Activated T-helper 2 cell treated with anti-CD3 and anti-CD28 coated beads, Interferon-gamma antibody, Interleukin-2, Interleukin-4, amounts not matched to agents 10 μg/mL and 5 μg/mL and 100 μg/mL, durations not matched to agents 14 hours and 24 hours and 36 hours (primary cell): ENCODE results near the gene RHOJ. TPM values are rescaled to one million over a fixed set of nuclear protein-coding genes. Genes with fewer than 3 reads are reported as not detected.

Source experiments
- DNase-seq: peaks from one replicate; pipeline ENCODE4 v3.0.0; 2021; ENCODE audit warnings: low spot score
- H3K27ac Mint-ChIP-seq: one replicate; pipeline ENCODE4 v1.8.0; 2021; ENCODE audit warnings: mixed read lengths
- H3K27me3 Mint-ChIP-seq: one replicate; pipeline ENCODE4 v1.8.0; 2021; ENCODE audit warnings: low read depth, mixed read lengths
- H3K36me3 Mint-ChIP-seq: one replicate; pipeline ENCODE4 v1.8.0; 2021; ENCODE audit warnings: low read depth, mixed read lengths
- H3K4me1 Mint-ChIP-seq: one replicate; pipeline ENCODE4 v1.8.0; 2021; ENCODE audit warnings: low read depth, mixed read lengths
- H3K4me3 Mint-ChIP-seq: one replicate; pipeline ENCODE4 v1.8.0; 2021; ENCODE audit warnings: low read depth, mild to moderate bottlenecking, moderate library complexity, mixed read lengths
- H3K9me3 Mint-ChIP-seq: one replicate; pipeline ENCODE4 v1.8.0; 2021; ENCODE audit warnings: mixed read lengths
- intact Hi-C: fragments of 100-400 bp; cut with micrococcal nuclease; formaldehyde crosslinking; loops from one replicate; pipeline ENCODE4 v1.15.1; 2023
- total RNA-seq: library from RNA; stranded (reverse); gene quantifications from 2 replicates; pipeline ENCODE4 v1.2.3, GENCODE V29; 2022

Gene RHOJ
- total RNA-seq, 1 donor from 2014 or later: not detected

DNA sequence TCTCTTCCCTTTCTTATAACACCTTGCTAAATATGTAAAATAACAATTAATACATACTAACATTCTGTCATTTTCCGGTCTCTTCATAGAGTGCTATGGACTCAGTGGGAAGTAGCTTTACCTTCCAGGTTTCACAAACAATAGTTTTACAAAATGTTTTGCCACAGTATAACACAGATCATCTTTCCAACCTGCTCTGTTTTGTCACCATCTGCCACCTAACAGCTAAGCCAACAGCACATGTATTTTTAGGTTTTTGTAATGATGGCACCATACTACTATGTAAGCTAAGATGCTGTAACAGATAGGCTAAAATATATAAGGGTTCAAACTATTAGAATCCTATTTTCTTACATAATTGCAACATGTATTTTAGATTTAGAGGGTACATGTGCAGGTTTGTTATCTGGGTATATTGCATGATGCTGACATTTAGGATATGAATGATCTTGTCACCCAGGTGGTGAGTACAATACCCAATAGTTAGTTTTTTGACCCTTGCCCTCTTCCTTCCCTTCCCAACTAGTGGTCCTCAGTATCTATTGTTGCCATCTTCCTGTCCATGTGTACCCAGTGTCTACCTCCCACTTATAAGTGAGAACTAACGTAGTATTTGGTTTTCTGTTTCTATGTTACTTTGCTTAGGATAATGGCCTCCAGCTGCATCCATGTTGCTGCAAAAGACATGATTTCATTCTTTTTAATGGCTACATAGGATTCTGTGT, 8.7 kb downstream of the RHOJ start:
- Mint-ChIP-seq H3K4me3 (no peak overlapping the region), H3K4me1 (no peaks in the 10 kb centered on the region), H3K9me3 (no peaks in the 10 kb centered on the region), H3K36me3 (no peaks in the 10 kb centered on the region), H3K27ac (no peak overlapping the region), H3K27me3 (no peaks in the 10 kb centered on the region)
- intact Hi-C loops: no loop called here
- no peak for DNase-seq

DNA sequence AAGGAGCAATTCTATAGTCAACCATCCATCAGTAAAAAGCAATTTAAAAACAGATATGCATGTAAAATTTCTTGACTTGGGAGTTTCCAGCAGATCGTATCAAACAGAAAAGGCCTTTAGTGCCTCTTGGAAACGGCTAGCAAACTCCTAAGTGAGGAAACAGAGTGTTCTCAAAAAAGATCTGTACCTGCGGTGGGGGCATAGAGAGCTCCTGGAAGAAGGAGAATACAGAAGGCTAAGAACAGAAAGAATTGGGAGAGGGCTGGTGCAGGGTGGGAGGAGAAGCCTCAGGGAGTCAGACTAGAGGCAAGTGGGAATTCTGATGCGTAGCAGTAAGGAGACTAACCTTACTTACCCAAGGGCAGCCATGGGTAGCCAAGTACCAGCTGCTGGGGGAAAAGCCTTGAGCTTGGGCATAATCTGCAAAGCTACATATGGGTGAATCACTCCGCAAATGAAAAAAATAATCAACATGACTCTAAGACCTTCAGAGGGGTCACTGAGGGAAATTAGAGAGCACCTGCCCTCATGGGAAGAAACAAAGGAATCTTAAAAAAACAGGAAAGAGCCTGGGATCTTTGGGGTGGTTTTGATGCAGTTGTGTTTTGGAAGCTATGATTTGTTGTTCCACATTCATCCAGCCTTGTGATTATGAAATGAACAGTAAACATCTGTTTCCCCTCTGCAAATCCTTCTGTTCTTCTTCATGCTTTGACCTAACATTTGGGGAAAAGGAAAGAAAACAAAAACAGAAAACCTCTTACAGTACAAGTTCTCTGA, 10.4 kb downstream of the RHOJ start:
- intact Hi-C loops: no loop called here
- DNase-seq: no peak
- Mint-ChIP-seq H3K27ac (no peak overlapping the region), H3K27me3 (no peaks in the 10 kb centered on the region), H3K4me3 (no peak overlapping the region), H3K4me1 (no peaks in the 10 kb centered on the region), H3K36me3 (no peaks in the 10 kb centered on the region), H3K9me3 (no peaks in the 10 kb centered on the region)

DNA sequence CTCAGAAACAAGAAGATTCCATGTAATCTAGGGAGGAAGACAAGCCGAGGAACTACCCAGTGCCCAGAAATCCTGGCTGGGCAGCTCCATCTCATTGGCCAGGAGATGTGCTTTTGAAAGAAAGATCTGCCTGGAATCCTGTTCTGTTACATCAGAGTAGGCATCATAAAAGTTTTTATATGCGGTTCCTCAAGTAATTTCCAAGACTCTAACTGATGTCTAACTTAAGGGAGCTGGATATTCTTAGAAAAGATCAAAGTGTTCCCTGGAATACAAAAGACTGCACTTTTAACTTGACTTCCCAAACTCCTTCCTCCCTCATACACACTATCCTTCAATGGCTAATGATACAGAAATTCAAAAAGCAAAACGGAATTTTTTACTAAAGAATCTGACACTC, 16.3 kb downstream of the RHOJ start:
- H3K9me3 Mint-ChIP-seq: no peaks in the 10 kb centered on the region
- no peaks in the 10 kb centered on the region for H3K36me3 Mint-ChIP-seq
- H3K4me3 Mint-ChIP-seq: no peak overlapping the region
- no peaks in the 10 kb centered on the region for H3K27me3 Mint-ChIP-seq
- no peaks in the 10 kb centered on the region for H3K4me1 Mint-ChIP-seq
- DNase-seq: no peak
- intact Hi-C loops: no loop called here
- no peak overlapping the region for H3K27ac Mint-ChIP-seq

DNA sequence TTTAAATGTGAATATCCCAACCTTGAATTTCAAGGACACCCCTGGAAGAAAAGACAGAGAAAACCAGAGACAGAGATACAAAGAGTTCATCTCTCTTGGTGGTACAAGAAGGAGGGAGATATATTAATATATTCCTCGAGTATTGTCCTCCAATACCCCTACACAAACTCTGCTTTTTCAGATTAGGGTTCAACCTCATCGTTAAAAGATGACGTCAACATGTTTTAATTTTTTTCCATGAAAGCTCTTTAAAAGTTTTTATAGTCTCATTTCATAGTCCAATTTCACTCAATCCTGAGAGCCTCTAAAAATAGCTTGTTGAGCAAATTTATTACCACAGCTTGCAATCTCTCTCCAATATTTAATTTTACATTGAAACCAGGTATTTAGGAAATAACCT, 19.4 kb downstream of the RHOJ start:
- Mint-ChIP-seq H3K27ac (no peak overlapping the region), H3K4me3 (no peak overlapping the region), H3K36me3 (no peaks in the 10 kb centered on the region), H3K27me3 (no peaks in the 10 kb centered on the region), H3K9me3 (no peaks in the 10 kb centered on the region), H3K4me1 (no peaks in the 10 kb centered on the region)
- intact Hi-C loops: no loop called here
- DNase-seq: no peak

DNA sequence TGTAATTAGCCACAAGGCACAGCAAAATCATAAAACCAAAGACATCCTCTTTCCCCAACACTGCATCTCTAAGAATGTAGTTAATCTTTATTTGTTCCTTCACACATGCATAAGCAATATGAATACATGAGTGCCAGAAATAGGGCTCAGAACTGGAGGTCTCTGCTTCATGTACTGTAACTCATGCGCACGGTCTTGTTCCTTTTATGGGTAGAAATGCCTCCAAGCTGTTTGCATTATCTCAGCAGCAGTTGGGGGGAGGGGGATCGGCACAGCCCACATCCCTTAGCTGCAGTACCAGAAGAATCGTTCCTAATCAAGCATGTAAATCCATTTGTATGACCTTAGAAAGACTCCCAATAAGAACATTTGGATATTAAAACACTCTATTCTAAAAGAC, 20.0 kb downstream of the RHOJ start:
- Mint-ChIP-seq H3K9me3 (no peaks in the 10 kb centered on the region), H3K27me3 (no peaks in the 10 kb centered on the region), H3K4me3 (no peak overlapping the region), H3K36me3 (no peaks in the 10 kb centered on the region), H3K27ac (no peak overlapping the region), H3K4me1 (no peaks in the 10 kb centered on the region)
- intact Hi-C loops: no loop called here
- DNase-seq: no peak

DNA sequence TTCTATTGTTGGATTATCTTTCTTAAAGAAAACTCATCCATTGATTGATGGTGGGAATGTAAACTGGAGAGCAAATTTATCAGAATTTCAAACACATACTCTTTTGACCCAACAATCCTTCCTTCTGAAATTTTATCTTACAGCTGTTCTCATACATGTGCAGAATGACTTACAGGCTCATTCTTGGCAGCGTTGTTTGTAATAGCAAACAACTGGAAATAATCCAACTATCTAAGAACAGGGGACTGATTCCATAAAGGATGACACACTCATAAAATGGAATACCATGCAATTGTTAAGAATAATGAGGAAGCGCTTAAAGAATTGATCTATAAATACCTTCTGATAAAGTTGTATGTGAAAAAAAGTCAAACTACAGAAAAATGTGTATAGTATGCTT, 24.0 kb downstream of the RHOJ start:
- H3K27me3 Mint-ChIP-seq: no peaks in the 10 kb centered on the region
- no peaks in the 10 kb centered on the region for H3K36me3 Mint-ChIP-seq
- no peak for DNase-seq
- no peak overlapping the region for H3K4me3 Mint-ChIP-seq
- H3K9me3 Mint-ChIP-seq: no peaks in the 10 kb centered on the region
- no peak overlapping the region for H3K27ac Mint-ChIP-seq
- H3K4me1 Mint-ChIP-seq: no peaks in the 10 kb centered on the region
- intact Hi-C loops: no loop called here

DNA sequence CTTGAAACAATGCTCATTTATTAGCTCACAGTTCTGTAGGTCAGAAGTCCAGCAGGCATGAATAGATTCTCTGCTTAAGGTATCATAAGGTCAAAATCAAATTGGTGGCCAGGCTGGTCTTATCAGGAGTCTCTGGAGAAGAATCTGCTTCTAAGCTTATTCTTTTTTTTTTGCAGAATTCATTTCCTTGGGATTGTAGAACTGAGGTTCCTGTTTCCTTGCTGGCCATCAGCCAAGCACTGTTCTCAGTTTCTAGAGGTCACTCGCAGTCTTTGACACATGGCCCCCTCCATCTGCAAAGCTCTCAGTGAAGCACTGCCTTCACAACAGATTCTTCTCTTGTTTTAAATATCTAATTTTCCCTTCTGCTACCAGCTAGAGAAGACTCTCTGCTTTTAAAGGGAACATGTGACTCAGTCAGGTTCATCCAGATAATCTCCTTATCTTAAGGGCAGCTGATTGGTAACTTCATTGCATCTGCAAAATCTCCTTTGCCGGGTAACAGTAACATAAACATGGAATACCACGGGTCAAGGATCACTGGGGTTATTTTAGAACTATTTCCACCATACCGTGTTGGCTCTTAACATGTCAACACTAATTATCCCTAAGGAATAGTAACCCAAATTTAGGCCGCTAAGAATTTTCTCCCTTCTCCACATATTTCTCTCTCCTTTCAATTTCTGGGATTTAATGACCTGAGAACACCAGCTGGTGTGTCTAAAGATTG, 25.3 kb downstream of the RHOJ start:
- Mint-ChIP-seq H3K27ac (no peak overlapping the region), H3K4me1 (no peaks in the 10 kb centered on the region), H3K4me3 (no peak overlapping the region), H3K36me3 (no peaks in the 10 kb centered on the region), H3K27me3 (no peaks in the 10 kb centered on the region), H3K9me3 (no peaks in the 10 kb centered on the region)
- DNase-seq: no peak
- intact Hi-C loops: no loop called here

DNA sequence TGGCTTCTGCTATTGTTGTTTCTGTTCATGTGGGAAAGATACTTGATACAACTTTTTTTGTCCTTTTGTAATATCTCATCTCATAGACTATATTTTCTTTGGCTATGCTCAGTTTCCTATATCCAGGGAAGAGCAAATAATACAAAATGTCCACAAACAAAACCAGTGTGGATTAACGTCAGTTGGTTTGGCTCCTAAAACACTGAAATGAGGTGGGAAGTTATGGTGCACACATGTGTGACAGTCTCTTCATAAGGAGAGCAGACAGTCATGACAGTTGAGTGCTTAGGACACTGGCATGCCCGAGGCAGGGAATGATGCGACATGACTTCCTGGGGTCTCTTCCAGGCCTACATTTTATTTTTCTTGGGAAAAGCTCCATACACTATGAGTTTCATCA, 27.5 kb downstream of the RHOJ start:
- no peaks in the 10 kb centered on the region for H3K4me1 Mint-ChIP-seq
- no peak for DNase-seq
- H3K4me3 Mint-ChIP-seq: no peak overlapping the region
- no peaks in the 10 kb centered on the region for H3K9me3 Mint-ChIP-seq
- H3K36me3 Mint-ChIP-seq: no peaks in the 10 kb centered on the region
- intact Hi-C loops: no loop called here
- no peak overlapping the region for H3K27ac Mint-ChIP-seq
- H3K27me3 Mint-ChIP-seq: no peaks in the 10 kb centered on the region

DNA sequence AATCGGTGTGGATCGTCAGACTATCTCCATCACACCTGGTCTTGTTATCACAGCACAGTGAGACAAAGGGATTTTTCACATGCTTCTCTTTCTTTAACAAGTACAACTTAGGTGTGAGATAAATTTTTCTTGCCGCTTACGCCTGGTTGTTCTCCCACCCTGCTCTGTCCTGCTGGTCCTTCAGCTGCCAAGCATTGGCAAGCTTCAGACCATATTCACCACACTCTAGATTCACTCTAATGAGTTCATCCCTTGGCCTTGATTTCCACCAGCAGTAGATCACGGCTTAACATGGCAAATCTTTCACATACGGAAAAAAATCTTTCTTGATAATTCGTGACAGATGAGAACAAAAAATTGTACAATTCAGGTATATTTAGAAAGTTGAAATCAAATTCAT, 33.5 kb downstream of the RHOJ start:
- H3K36me3 Mint-ChIP-seq: no peaks in the 10 kb centered on the region

DNA sequence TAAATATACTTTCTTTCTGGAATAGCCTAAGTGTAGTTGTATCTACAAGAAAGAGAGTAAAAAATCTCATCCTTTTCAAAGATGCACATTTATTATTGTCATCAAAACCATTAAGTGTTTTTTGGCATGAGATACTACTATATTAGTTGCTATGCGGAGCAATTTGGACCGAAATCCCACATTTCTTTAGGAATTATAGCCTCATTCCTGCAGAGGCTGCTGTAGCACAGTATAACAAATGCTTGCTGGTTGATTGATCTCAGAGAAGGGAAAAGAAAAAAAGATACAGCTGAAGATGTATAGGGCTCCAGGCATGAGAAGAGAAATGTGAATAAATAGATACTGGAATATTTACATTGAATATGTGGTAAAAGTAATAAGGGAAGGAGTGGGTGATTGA, 36.0 kb downstream of the RHOJ start:
- no peak overlapping the region for H3K27ac Mint-ChIP-seq
- no peaks in the 10 kb centered on the region for H3K4me1 Mint-ChIP-seq
- no peaks in the 10 kb centered on the region for H3K36me3 Mint-ChIP-seq
- intact Hi-C loops: no loop called here
- no peak for DNase-seq
- H3K9me3 Mint-ChIP-seq: no peaks in the 10 kb centered on the region
- H3K4me3 Mint-ChIP-seq: no peak overlapping the region
- no peaks in the 10 kb centered on the region for H3K27me3 Mint-ChIP-seq

More for the DNA sequence above, 33.5 kb downstream of the RHOJ start:
- H3K27me3 Mint-ChIP-seq: no peaks in the 10 kb centered on the region
- no peak overlapping the region for H3K4me3 Mint-ChIP-seq
- DNase-seq: no peak
- intact Hi-C loops: no loop called here
- H3K27ac Mint-ChIP-seq: no peak overlapping the region
- H3K4me1 Mint-ChIP-seq: no peaks in the 10 kb centered on the region
- no peaks in the 10 kb centered on the region for H3K9me3 Mint-ChIP-seq

DNA sequence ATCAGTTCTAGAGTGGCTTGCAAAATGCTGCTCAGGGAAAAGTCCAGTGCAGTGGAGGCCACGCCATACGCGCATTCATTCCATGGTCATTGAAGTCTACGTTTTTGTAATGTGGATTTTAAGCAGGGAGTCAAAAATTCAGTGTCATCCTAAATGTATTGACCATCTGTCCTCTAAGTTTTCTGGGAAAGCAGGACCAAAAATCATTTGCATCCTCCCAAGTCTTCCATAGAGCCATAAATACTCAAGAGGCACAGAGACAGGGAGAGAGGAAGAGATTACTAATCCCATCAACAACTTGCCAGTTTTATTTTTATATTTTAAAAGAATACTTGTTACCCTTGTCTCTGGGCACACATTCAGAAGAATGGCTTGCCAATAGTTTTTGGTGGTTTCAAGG, 36.9 kb downstream of the RHOJ start:
- intact Hi-C loops: no loop called here
- H3K4me1 Mint-ChIP-seq: no peaks in the 10 kb centered on the region
- no peak for DNase-seq

DNA sequence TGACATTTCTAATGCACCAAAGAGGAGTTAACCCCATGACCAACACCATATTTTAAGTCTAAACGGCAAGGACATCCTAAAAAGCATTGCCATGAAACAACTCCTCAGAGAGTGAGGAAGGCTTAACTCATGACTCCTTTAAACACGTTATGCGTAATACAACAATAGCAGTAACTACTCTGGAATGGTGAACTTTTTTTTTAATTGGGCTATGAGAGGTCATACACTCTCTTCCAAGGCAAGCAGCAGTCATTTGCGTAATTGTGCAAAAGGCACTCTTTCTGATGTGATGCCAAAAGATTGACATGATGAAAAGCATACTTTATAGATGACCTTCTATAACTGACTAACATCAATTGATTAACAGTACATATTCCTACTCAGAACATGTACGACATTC, 39.4 kb downstream of the RHOJ start:
- Mint-ChIP-seq H3K4me1 (no peaks in the 10 kb centered on the region), H3K4me3 (no peak overlapping the region), H3K27me3 (no peaks in the 10 kb centered on the region), H3K27ac (no peak overlapping the region), H3K36me3 (no peaks in the 10 kb centered on the region), H3K9me3 (no peaks in the 10 kb centered on the region)
- intact Hi-C loops: no loop called here
- no peak for DNase-seq

More for the DNA sequence above, 36.9 kb downstream of the RHOJ start:
- Mint-ChIP-seq H3K36me3 (no peaks in the 10 kb centered on the region), H3K27me3 (no peaks in the 10 kb centered on the region), H3K4me3 (no peak overlapping the region), H3K27ac (no peak overlapping the region), H3K9me3 (no peaks in the 10 kb centered on the region)

DNA sequence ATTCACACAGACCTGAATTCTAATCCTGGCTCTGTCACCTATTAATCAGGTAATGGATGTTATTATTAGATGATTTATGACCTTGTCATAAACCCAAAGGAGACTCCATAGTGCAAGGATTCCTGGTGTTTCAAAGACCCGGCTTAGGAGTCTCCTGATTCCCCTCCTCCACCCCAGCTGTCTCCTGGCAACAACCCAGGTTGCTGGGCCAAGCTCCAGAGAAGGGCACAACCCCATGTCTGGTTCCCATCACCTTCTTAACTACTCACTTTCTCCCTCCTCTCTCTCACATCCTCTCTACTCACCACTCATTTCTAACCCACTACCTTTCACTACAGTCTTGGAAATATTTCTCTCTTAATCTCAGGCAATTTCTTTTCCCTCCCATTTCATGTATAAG, 41.6 kb downstream of the RHOJ start:
- intact Hi-C loops: no loop called here
- Mint-ChIP-seq H3K36me3 (no peaks in the 10 kb centered on the region), H3K27ac (no peak overlapping the region), H3K27me3 (no peaks in the 10 kb centered on the region), H3K9me3 (no peaks in the 10 kb centered on the region), H3K4me3 (no peak overlapping the region), H3K4me1 (no peaks in the 10 kb centered on the region)
- no peak for DNase-seq
